ENCODE data around the gene GALNT17. TPM values are rescaled to one million over a fixed set of nuclear protein-coding genes. Genes with fewer than 3 reads are reported as not detected.

Gene GALNT17
- polyA plus RNA-seq, 1 donor from 2014 or later = 15.7 TPM

- no peaks in the 10 kb centered on the region for H3K9me3 ChIP-seq (ENCODE audit: low read length)
- H3K4me2 ChIP-seq (ENCODE audit: low read length) = no peak overlapping the region
- H3K27me3 ChIP-seq (ENCODE audit: insufficient read depth, low read depth, low read length) = no peaks in the 10 kb centered on the region
- no peaks in the 10 kb centered on the region for H3K9me2 ChIP-seq (ENCODE audit: insufficient read depth, low read length)
- no peak overlapping the region for H3K9ac ChIP-seq (ENCODE audit: low read length)
- no peak overlapping the region for H2AFZ ChIP-seq (ENCODE audit: low read depth, low read length)
- H3F3A ChIP-seq (ENCODE audit: insufficient read depth, low read length, poor library complexity, severe bottlenecking) = no peaks in the 10 kb centered on the region
- no peaks in the 10 kb centered on the region for H4K20me1 ChIP-seq (ENCODE audit: insufficient read depth)
- no peak overlapping the region for H3K27ac ChIP-seq (ENCODE audit: low read length)
- TF ChIP-seq EZH2 (IDR thresholded peaks at IDR 0.05; ENCODE audit: borderline replicate concordance, insufficient read depth, low read length, poor library complexity, severe bottlenecking) (no peak), RAD21 (conservative IDR thresholded peaks at IDR 0.05) (no peak), CTCF (IDR thresholded peaks at IDR 0.05; ENCODE audit: poor library complexity, severe bottlenecking) (no peak), TAF1 (IDR thresholded peaks at IDR 0.05; ENCODE audit: low read depth) (no peak), SMC3 (conservative IDR thresholded peaks at IDR 0.05; ENCODE audit: poor library complexity) (no peak), MXI1 (conservative IDR thresholded peaks at IDR 0.05; ENCODE audit: poor library complexity, severe bottlenecking) (no peak), POLR2AphosphoS5 (IDR thresholded peaks at IDR 0.05) (no peak), REST (IDR thresholded peaks at IDR 0.05; ENCODE audit: borderline replicate concordance) (no peak), EP300 (conservative IDR thresholded peaks at IDR 0.05; ENCODE audit: poor library complexity, severe bottlenecking) (no peak)
- no peak overlapping the region for H3K4me3 ChIP-seq (ENCODE audit: low read length)
- no peaks in the 10 kb centered on the region for H3K79me2 ChIP-seq (replicated peaks; ENCODE audit: insufficient read depth, low read length)
- no peaks in the 10 kb centered on the region for H3K36me3 ChIP-seq (ENCODE audit: insufficient read depth, low read length)
Observed at GRCh38 chr7:71727347-71727746, 595.4 kb downstream of the GALNT17 start.

GRCh38 chr7:71731740-71732139 is 599.8 kb downstream of the GALNT17 start:
- no peak overlapping the region for H3K27ac ChIP-seq (ENCODE audit: low read length)
- H2AFZ ChIP-seq (ENCODE audit: low read depth, low read length) = no peak overlapping the region

More at GRCh38 chr7:71731740-71732139, 599.8 kb downstream of the GALNT17 start:
- TF ChIP-seq CTCF (IDR thresholded peaks at IDR 0.05; ENCODE audit: poor library complexity, severe bottlenecking) = no peak
- no peak for TF ChIP-seq POLR2AphosphoS5 (IDR thresholded peaks at IDR 0.05)
- TF ChIP-seq RAD21 (conservative IDR thresholded peaks at IDR 0.05) = no peak
- no peak for TF ChIP-seq MXI1 (conservative IDR thresholded peaks at IDR 0.05; ENCODE audit: poor library complexity, severe bottlenecking)
- no peak for TF ChIP-seq EP300 (conservative IDR thresholded peaks at IDR 0.05; ENCODE audit: poor library complexity, severe bottlenecking)
- TF ChIP-seq SMC3 (conservative IDR thresholded peaks at IDR 0.05; ENCODE audit: poor library complexity) = no peak
- TF ChIP-seq EZH2 (IDR thresholded peaks at IDR 0.05; ENCODE audit: borderline replicate concordance, insufficient read depth, low read length, poor library complexity, severe bottlenecking) = no peak
- no peak for TF ChIP-seq REST (IDR thresholded peaks at IDR 0.05; ENCODE audit: borderline replicate concordance)
- no peak for TF ChIP-seq TAF1 (IDR thresholded peaks at IDR 0.05; ENCODE audit: low read depth)
- Histone ChIP-seq H3K4me2 (ENCODE audit: low read length) (no peak overlapping the region), H3K9ac (ENCODE audit: low read length) (no peak overlapping the region), H3F3A (ENCODE audit: insufficient read depth, low read length, poor library complexity, severe bottlenecking) (no peaks in the 10 kb centered on the region), H3K9me3 (ENCODE audit: low read length) (no peaks in the 10 kb centered on the region), H3K27me3 (ENCODE audit: insufficient read depth, low read depth, low read length) (no peaks in the 10 kb centered on the region), H3K36me3 (ENCODE audit: insufficient read depth, low read length) (no peaks in the 10 kb centered on the region), H3K79me2 (replicated peaks; ENCODE audit: insufficient read depth, low read length) (no peaks in the 10 kb centered on the region), H3K9me2 (ENCODE audit: insufficient read depth, low read length) (no peaks in the 10 kb centered on the region), H3K4me3 (ENCODE audit: low read length) (no peak overlapping the region), H4K20me1 (ENCODE audit: insufficient read depth) (no peaks in the 10 kb centered on the region)

All from neural cell (in vitro differentiated cells).